Heart left ventricle (tissue), 16 donors: ENCODE data around the gene SYTL2. TPM values are rescaled to one million over a fixed set of nuclear protein-coding genes. Genes with fewer than 3 reads are reported as not detected.

Experiments
- ATAC-seq, 4 donors: fragments of 200-7000 bp; cut with Tn5 transposase; one replicate each; pipeline ENCODE4 v1.9.1; 2020 to 2022; ENCODE audit warnings: moderate library complexity in 4 of 4, mild to moderate bottlenecking in 3 of 4, moderate number of reproducible peaks in 1 of 4
- DNase-seq, 5 donors: peaks; one replicate each; pipeline ENCODE4 v3.0.0-alpha.2; 2020
- H3K27ac ChIP-seq, 12 donors: fragments of 200-600 bp; sonication (generic) in 4 of 12; one replicate each; pipeline versions ENCODE4 v1.5.0 to v1.8.0; 2016 to 2022; ENCODE audit warnings: mild to moderate bottlenecking in 2 of 12
- H3K27me3 ChIP-seq, 9 donors: fragments of 200-600 bp; sonication (generic) in 2 of 9; one replicate each; pipeline versions ENCODE4 v1.5.1 to v1.8.0; 2016 to 2022; ENCODE audit warnings: mild to moderate bottlenecking in 3 of 9
- H3K36me3 ChIP-seq, 9 donors: fragments of 200-600 bp; sonication (generic) in 2 of 9; one replicate each; pipeline versions ENCODE4 v1.5.0 to v1.8.0; 2018 to 2022; ENCODE audit warnings: mild to moderate bottlenecking in 2 of 9
- H3K4me1 ChIP-seq, 12 donors: fragments of 200-600 bp; sonication (generic) in 4 of 12; one replicate each; pipeline versions ENCODE4 v1.5.0 to v1.8.0; 2016 to 2022; ENCODE audit warnings: mild to moderate bottlenecking in 3 of 12
- H3K4me3 ChIP-seq, 12 donors: fragments of 200-600 bp; sonication (generic) in 4 of 12; one replicate each; pipeline versions ENCODE4 v1.5.0 to v1.8.0; 2017 to 2022; ENCODE audit warnings: mild to moderate bottlenecking in 9 of 12, moderate library complexity in 4 of 12
- H3K9me3 ChIP-seq, 12 donors: fragments of 200-600 bp; sonication (generic) in 4 of 12; one replicate each; pipeline versions ENCODE4 v1.5.0 to v1.8.0; 2016 to 2022; ENCODE audit warnings: mild to moderate bottlenecking in 1 of 12
- POLR2A ChIP-seq, 2 donors: fragments of 450-650 bp; IDR thresholded peaks; one replicate each; pipeline ENCODE4 v1.6.1; 2017; ENCODE audit warnings: antibody characterized with exemption in 2 of 2, mild to moderate bottlenecking in 2 of 2, moderate library complexity in 2 of 2
- WGBS, 4 donors: extraction: QIAGEN DNeasy Blood & Tissue Kit in 2 of 4; methylation state at CpG; one replicate each; pipeline versions ENCODE4 v1.1.5 to v1.1.7; 2013 to 2018; 5-methylcytosine and 5-hydroxymethylcytosine counted together
- intact Hi-C, 10 donors: fragments of 100-400 bp; cut with DNase I; formaldehyde crosslinking; loops; one replicate each; pipeline versions ENCODE4 v1.11.1 to v1.14.2; 2022
- polyA plus RNA-seq, 2 donors: library from polyadenylated mRNA; stranded (reverse); fragments of 200-250 nt; gene quantifications; one replicate each; pipeline ENCODE4 v1.2.3, GENCODE V29; 2013
- total RNA-seq, 9 donors: library from RNA; depleted of rRNA in 2 of 9; stranded (reverse); fragments of >200 nt in 2 of 9; fragmentation: NEBNext Ultra II Directional in 3 of 9; extraction: Animal tissue kit (Norgen Biotek cat#: 25700) in 3 of 9; gene quantifications; one replicate each; pipeline versions ENCODE4 v1.1.0 to v1.2.4, GENCODE V29; 2016 to 2023
- TF ChIP-seq, protein P1 (sequence below), 12 donors: fragments of 200-600 bp; sonication (generic) in 4 of 12; IDR thresholded peaks; one replicate each; pipeline versions ENCODE4 v1.5.0 to v1.8.0; 2018 to 2022; ENCODE audit warnings: antibody characterized with exemption in 12 of 12, mild to moderate bottlenecking in 5 of 12
- donor health status: ischemic (EF 13 %, LVEDD 7.1; RV severe dilation, severe dysfunction).
- donor health status: healthy with polysubstance abuse.
- donor health status: DM: no; HTN: yes; CAD: no.
- donor health status: DM: no; HTN: no; CAD: no.
- donor health status: ischemic (EF 25% LVEDD 6.9; RV normal size, moderate dysfunction).
- donor health status: ischemic (EF 25% LVEDD 5.7; RV mildly dilated, moderate dysfunction).
- donor health status: healthy.
- donor health status: DM: yes; HTN: yes; CAD: no.
- donor health status: ischemic (EF 35%, LVEDD 5.7; RV mildly dilated, moderate dysfunction).
- donor health status: nonischemic (EF 11% LVEDD 7.7; RV severe dilation, severe dysfunction).
- donor health status: DM: yes; HTN: yes; CAD: no.
- donor health status: PGD.
- donor health status: ischemic (EF 29% LVEDD 5.4; RV normal size, mild dysfunction).
- donor health status: nonischemic (EF 23%, LVEDD 6.1; RV moderate dilation, normal function).

Gene SYTL2
- total and polyA plus RNA-seq, 11 donors: 2.2 to 9.5 (median 4.9) TPM

DNA sequence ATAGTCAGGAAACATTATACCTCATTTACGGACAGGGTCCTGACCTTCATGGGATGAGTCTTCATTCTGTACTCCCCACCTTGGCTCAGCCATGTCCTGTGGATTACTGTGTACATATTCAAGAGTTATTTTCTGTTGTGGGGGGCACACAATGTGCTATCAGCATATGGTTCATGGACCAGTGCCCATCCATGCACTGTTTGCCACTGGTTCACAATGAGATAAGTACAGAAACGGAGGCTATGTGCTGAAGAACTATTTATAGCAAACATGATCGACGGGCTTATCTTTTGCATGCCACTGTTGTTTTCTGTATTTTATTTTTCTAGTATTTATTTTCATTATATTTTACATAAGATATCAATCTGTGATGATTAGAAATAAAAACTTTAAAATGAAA is 68.6 kb downstream of the SYTL2 start:
- Histone ChIP-seq H3K4me3 (no peak overlapping the region), H3K9me3 (no peaks in the 10 kb centered on the region), H3K27ac (peak overlapping the region in 1 of 12 donors; percentile 28), H3K36me3 (no peaks in the 10 kb centered on the region), H3K4me1 (peaks cover 0 to 27% (median 14%) of the 10 kb centered on the region in 12 donors), H3K27me3 (no peaks in the 10 kb centered on the region)
- intact Hi-C loops: no loop called here
- 44 to 62% (median 54%) methylated on average over 4 of the region's 4 CpGs for WGBS, 4 donors
- no peak for TF ChIP-seq POLR2A (IDR thresholded peaks at IDR 0.05)
- TF ChIP-seq, protein P1, sequence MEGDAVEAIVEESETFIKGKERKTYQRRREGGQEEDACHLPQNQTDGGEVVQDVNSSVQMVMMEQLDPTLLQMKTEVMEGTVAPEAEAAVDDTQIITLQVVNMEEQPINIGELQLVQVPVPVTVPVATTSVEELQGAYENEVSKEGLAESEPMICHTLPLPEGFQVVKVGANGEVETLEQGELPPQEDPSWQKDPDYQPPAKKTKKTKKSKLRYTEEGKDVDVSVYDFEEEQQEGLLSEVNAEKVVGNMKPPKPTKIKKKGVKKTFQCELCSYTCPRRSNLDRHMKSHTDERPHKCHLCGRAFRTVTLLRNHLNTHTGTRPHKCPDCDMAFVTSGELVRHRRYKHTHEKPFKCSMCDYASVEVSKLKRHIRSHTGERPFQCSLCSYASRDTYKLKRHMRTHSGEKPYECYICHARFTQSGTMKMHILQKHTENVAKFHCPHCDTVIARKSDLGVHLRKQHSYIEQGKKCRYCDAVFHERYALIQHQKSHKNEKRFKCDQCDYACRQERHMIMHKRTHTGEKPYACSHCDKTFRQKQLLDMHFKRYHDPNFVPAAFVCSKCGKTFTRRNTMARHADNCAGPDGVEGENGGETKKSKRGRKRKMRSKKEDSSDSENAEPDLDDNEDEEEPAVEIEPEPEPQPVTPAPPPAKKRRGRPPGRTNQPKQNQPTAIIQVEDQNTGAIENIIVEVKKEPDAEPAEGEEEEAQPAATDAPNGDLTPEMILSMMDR (IDR thresholded peaks at IDR 0.05): no peak
- peak in 2 of 4 donors; percentile 55 to 73 for ATAC-seq
- no peak for DNase-seq

DNA sequence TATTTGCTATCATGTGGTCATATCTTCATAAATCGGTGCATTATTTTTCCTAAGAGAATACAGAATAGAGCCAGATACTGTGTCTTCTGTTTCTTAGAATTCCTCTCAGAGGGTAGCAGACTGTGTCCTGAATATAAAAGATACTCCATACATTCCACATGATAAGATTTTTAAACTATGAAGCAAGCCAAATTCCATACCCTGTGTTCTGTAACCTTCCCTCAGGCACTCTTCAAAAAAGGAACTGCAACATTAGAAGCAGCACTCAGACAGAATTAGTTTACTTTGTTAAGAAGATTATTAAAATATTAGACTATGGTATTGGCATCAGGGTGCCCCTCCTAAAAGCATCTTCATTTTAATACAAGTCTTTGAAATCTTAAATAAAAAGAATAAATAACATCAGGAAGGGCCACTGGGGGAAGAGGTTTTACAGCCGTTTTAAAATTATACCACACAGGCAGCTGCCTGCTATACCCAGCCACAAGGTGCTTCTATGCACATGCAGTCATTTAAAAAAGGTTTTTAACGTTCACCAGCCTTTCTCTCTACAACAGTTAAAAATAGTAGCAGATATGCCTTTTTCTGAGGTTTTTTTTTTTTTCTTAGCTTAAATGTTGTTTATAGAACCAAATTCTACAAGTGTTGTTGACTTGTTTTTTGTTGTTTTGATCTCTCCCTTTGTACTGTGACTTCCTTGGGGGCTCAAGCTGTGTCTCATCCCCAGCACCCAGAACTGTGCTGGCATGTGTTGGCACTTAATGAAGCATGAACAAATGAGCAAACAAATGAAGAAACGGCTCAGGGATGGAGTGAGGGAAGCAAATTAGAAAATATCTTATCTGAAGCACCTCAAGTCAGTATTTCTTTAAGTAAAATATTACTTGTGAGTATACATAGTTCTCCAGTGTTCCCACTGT is 70.2 kb downstream of the SYTL2 start:
- intact Hi-C loops: no loop called here
- H3K4me1 ChIP-seq: peaks cover 0 to 34% (median 17%) of the 10 kb centered on the region in 12 donors
- H3K9me3 ChIP-seq: no peaks in the 10 kb centered on the region
- ATAC-seq: no peak
- no peak for TF ChIP-seq POLR2A (IDR thresholded peaks at IDR 0.05)
- TF ChIP-seq, protein P1 (IDR thresholded peaks at IDR 0.05): no peak
- H3K4me3 ChIP-seq: no peak overlapping the region
- no peaks in the 10 kb centered on the region for H3K27me3 ChIP-seq
- DNase-seq: no peak
- no peak overlapping the region for H3K27ac ChIP-seq
- no peaks in the 10 kb centered on the region for H3K36me3 ChIP-seq
- WGBS, 4 donors: 34 to 39% (median 36%) methylated on average over 4 of the region's 4 CpGs

DNA sequence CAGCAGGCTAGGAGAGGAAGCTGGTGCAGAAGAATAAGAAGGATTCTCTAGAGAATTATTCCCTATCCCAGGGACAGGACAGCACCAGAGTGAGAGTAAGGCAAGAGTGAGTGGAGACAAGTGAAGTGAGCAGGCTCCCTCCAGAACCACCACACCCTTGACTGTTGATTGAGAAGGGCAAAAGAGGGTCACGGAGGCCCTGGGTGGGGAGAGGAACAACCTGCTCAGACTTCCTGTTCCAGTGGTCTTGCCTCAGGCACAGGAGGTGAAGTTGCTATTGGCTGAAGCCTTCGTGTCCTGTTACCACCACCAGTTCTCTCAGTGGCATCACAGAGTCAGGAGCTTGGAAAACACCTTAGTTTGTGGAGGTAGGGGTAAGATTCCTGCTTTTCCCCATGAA is 73.2 kb downstream of the SYTL2 start:
- H3K27me3 ChIP-seq: no peaks in the 10 kb centered on the region
- peak in 2 of 4 donors; percentile 22 to 44 for ATAC-seq
- H3K27ac ChIP-seq: no peak overlapping the region
- H3K4me3 ChIP-seq: no peak overlapping the region
- H3K36me3 ChIP-seq: peaks cover 0 to 4% (median 0%) of the 10 kb centered on the region in 9 donors
- no peaks in the 10 kb centered on the region for H3K9me3 ChIP-seq
- 54 to 84% (median 63%) methylated on average over 2 of the region's 2 CpGs for WGBS, 4 donors
- peaks cover 0 to 39% (median 19%) of the 10 kb centered on the region in 12 donors for H3K4me1 ChIP-seq
- DNase-seq: no peak
- intact Hi-C loops: no loop called here
- TF ChIP-seq POLR2A (IDR thresholded peaks at IDR 0.05): no peak
- TF ChIP-seq, protein P1 (IDR thresholded peaks at IDR 0.05): no peak

DNA sequence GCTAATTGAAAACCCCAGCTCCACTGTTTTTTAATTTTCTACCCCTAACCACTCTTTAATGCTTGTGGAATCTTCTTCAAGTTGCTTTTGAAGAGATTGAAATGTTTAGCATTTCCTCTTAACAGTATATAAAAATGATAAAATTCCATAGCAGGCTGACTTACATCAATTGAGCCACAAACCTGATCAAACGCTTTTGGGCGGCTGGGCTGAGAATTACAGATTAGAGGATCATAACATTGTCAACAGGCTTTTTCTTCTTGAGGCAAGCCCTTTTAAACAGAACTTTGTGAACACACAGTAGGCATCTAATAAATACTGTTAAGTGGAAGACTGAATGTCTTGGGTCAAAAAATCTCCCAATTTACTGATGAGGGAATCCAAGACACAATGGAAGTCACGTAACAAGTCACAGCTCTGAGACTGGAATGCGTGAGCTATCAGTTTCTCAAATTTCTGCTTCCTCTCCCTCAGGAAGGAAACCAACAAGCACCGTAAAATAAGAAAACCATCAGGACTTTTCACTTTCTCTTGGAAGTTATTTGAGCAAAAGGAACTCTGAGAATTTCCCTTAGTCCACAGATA is 75.0 kb downstream of the SYTL2 start:
- Histone ChIP-seq H3K4me3 (no peak overlapping the region), H3K27me3 (no peaks in the 10 kb centered on the region), H3K36me3 (peaks cover 0 to 4% (median 0%) of the 10 kb centered on the region in 9 donors), H3K4me1 (peaks cover 0 to 36% (median 14%) of the 10 kb centered on the region in 12 donors), H3K27ac (peak overlapping the region in 9 of 12 donors; percentile 1 to 66 (median 26)), H3K9me3 (no peaks in the 10 kb centered on the region)
- no peak for DNase-seq
- peak in 2 of 4 donors; percentile 16 to 41 for ATAC-seq
- intact Hi-C loops: no loop called here
- TF ChIP-seq, protein P1 (IDR thresholded peaks at IDR 0.05): no peak
- no peak for TF ChIP-seq POLR2A (IDR thresholded peaks at IDR 0.05)
- WGBS, 4 donors: 56 to 66% (median 60%) methylated on average over 5 of the region's 5 CpGs
